Activated naive CD4-positive, alpha-beta T cell treated with anti-CD3 and anti-CD28 coated beads, Interleukin-2, amount 10 ng/mL, durations not matched to agents 7 days and 5 days (primary cell): ENCODE measurements around the gene GHITM.
"Not testable (repeated sequence)": the region's sequence is repeated elsewhere in the genome, so short reads cannot be mapped to it uniquely, and the experiment has no call there.

Experiments used
- CTCF ChIA-PET: fragments of 350-600 bp; sonication (Branson Sonifier 250); formaldehyde crosslinking; loops from one replicate; lab custom pipeline; 2021; ENCODE audit warnings: antibody characterized with exemption; lab: Charles Lee
- DNase-seq: peaks from one replicate; pipeline ENCODE4 v3.0.0-alpha.2; 2020
- H3K27ac Mint-ChIP-seq: one replicate; pipeline ENCODE4 v1.8.0; 2021; ENCODE audit warnings: mild to moderate bottlenecking, moderate library complexity, mixed read lengths
- H3K27me3 Mint-ChIP-seq: one replicate; pipeline ENCODE4 v1.8.0; 2021; ENCODE audit warnings: mild to moderate bottlenecking, mixed read lengths
- H3K36me3 Mint-ChIP-seq: one replicate; pipeline ENCODE4 v1.8.0; 2021; ENCODE audit warnings: mixed read lengths
- H3K4me1 Mint-ChIP-seq: one replicate; pipeline ENCODE4 v1.8.0; 2021; ENCODE audit warnings: mixed read lengths
- H3K4me3 Mint-ChIP-seq: one replicate; pipeline ENCODE4 v1.8.0; 2021; ENCODE audit warnings: mild to moderate bottlenecking, moderate library complexity, mixed read lengths
- H3K9me3 Mint-ChIP-seq: one replicate; pipeline ENCODE4 v1.8.0; 2021; ENCODE audit warnings: mixed read lengths

The GHITM gene

GRCh38 chr10:84125910-84126784 is 13.2 kb upstream of the GHITM start:
- H3K27ac Mint-ChIP-seq, H3K36me3 Mint-ChIP-seq, DNase-seq, H3K4me1 Mint-ChIP-seq, H3K27me3 Mint-ChIP-seq, H3K4me3 Mint-ChIP-seq: not testable (repeated sequence)
- CTCF ChIA-PET, result interaction anchor here (0.6 to 1.2 kb wide), 2 partner anchors 22 to 97 kb away, joined by 3 to 5 read pairs; no protein-coding TSS in a partner anchor
- peaks cover 11% of the 10 kb centered on the region for H3K9me3 Mint-ChIP-seq

DNA sequence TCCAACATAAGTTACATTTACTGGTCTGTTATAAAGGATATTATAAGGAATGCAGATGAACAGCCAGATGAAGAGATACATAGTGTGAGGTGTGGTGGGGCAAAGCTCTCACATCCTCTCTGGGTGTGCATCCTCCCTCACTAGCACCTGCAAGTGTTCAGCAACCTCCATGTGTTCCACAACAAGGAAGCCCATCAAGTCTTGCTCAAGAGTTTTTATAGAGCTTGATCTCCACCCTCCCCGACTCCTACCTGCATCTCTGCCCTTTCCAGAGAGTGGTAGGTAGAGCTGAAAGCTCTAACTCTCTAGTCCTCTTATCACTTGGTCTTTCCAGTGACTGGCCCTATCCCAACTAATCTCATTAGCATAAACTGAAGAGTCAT is 12.5 kb upstream of the GHITM start:
- Mint-ChIP-seq H3K36me3 (peaks cover 2% of the 10 kb centered on the region), H3K27me3 (peaks cover 5% of the 10 kb centered on the region), H3K4me1 (no peaks in the 10 kb centered on the region), H3K27ac (no peak overlapping the region), H3K4me3 (no peak overlapping the region), H3K9me3 (peaks cover 11% of the 10 kb centered on the region)
- DNase-seq, result no peak
- CTCF ChIA-PET, result interaction anchor here (1.2 kb wide), 1 partner anchor 22 kb away, joined by 5 read pairs; no protein-coding TSS in a partner anchor

DNA sequence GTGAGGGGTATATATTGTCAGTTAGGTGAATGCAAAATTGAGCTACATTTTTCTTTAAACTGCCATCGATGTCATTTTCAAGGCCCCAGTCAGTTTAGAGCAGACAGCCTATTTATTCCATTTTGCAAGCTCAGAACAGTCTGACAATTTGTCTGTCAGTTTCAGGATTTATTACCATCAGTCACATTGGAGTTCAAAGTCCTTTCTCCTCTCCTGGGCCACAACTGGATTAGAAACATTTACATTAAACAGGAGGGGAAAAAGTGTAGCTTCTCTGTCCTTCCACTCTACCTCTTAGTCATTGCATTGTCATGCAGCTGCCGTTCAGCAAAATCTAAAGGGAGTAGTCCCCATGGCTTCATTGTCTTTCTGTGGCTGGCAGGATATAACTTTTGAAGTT is 3.5 kb upstream of the GHITM start:
- H3K27ac Mint-ChIP-seq, result no peak overlapping the region
- peaks cover 9% of the 10 kb centered on the region for H3K27me3 Mint-ChIP-seq
- DNase-seq, result no peak
- H3K4me1 Mint-ChIP-seq, result peaks cover 18% of the 10 kb centered on the region
- CTCF ChIA-PET, result no interaction called here
- no peak overlapping the region for H3K4me3 Mint-ChIP-seq
- H3K9me3 Mint-ChIP-seq, result no peaks in the 10 kb centered on the region
- H3K36me3 Mint-ChIP-seq, result peaks cover 2% of the 10 kb centered on the region

DNA sequence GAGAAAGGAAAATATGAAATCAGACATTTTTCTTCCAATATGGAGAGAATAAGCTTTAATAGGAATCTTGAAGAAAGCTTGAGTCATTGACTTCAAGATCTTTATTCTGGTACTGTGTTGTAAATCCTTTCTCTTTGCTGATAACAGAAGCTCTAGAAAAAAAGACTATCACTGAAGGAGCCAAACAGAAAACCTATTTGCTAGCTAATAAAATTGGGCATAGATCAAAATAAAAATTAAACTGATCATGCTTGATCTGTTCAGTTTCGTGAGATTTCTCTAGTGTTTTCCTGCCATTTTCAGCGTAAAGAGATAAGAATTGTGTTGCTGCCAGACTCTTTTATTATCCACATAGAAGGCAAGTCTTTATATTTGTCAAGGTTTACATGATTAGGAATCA is 1.5 kb upstream of the GHITM start:
- peak overlapping the region; percentile 97 for H3K4me3 Mint-ChIP-seq
- CTCF ChIA-PET, result interaction anchor here (0.6 to 3.3 kb wide), 2 partner anchors 11 to 78 kb away, joined by 3 to 16 read pairs; no protein-coding TSS in a partner anchor
- DNase-seq, result no peak
- peak overlapping the region; percentile 99 for H3K27ac Mint-ChIP-seq
- no peaks in the 10 kb centered on the region for H3K9me3 Mint-ChIP-seq
- H3K4me1 Mint-ChIP-seq, result peaks cover 29% of the 10 kb centered on the region
- peaks cover 2% of the 10 kb centered on the region for H3K36me3 Mint-ChIP-seq
- peaks cover 9% of the 10 kb centered on the region for H3K27me3 Mint-ChIP-seq

DNA sequence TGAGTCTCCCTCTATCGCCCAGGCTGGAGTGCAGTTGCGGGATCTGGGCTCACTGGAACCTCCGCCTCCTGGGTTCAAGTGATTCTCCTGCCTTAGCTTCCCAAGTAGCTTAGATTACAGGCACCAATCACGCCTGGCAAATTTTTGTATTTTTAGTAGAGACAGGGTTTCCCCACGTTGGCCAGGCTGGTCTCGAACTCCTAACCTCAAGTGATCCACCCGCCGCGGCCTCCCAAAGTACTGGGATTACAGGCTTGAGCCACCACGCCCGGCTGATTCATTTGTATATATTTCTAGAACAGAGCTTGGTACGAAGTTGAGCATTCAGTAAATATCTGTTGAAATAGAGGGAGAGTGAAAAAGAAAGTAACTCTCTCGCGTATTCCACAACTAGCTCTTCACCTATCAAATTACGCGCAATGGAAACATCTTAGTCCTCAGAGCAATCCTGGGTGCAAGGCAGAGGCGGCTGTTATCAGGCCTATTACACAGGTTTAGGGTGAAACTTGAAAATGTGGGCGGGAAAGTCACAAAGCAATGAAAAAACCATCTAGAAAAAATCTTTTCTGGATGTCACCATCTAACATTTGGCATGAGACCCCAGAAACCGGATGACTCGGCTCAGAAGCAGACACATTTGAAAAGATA is 707 bp upstream of the GHITM start:
- DNase-seq, result peak; percentile 52
- peak overlapping the region; percentile 99 for H3K27ac Mint-ChIP-seq
- H3K27me3 Mint-ChIP-seq, result peaks cover 9% of the 10 kb centered on the region
- no peaks in the 10 kb centered on the region for H3K9me3 Mint-ChIP-seq
- peak overlapping the region; percentile 97 for H3K4me3 Mint-ChIP-seq
- H3K36me3 Mint-ChIP-seq, result peaks cover 8% of the 10 kb centered on the region
- H3K4me1 Mint-ChIP-seq, result peaks cover 31% of the 10 kb centered on the region
- CTCF ChIA-PET, result interaction anchor here (1.2 to 3.3 kb wide), 2 partner anchors 10 to 76 kb away, joined by 3 to 16 read pairs; no protein-coding TSS in a partner anchor

GRCh38 chr10:84140036-84140379 is 699 bp downstream of the GHITM start:
- Mint-ChIP-seq H3K4me1 (peaks cover 31% of the 10 kb centered on the region), H3K27me3 (peaks cover 4% of the 10 kb centered on the region), H3K36me3 (peaks cover 17% of the 10 kb centered on the region), H3K9me3 (no peaks in the 10 kb centered on the region), H3K4me3 (peak overlapping the region; percentile 97), H3K27ac (peak overlapping the region; percentile 99)
- CTCF ChIA-PET, result interaction anchor here (1.2 to 3.3 kb wide), 3 partner anchors 9 to 68 kb away, joined by 3 to 16 read pairs (median 3); no protein-coding TSS in a partner anchor
- peak; percentile 31 for DNase-seq

DNA sequence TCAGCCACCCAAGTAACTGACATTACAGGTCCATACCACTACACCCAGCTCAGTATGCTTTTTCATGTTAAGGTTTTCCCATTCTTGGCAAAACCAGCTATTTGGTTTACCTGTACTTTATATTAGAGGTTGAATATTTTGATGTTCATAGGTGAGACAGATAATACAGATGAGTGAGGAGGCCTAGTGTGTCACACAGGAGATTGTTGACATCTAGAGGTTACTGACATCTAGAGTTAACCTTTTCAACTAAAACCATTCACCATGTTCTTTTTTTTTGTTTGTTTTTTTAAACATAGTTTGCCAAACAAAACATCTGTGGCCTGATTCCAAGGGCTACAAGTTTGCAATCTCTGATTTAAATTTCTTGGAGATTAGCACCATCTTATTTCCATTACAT is 8.0 kb downstream of the GHITM start:
- DNase-seq, result no peak
- Mint-ChIP-seq H3K4me1 (peaks cover 13% of the 10 kb centered on the region), H3K36me3 (peaks cover 59% of the 10 kb centered on the region), H3K27ac (no peak overlapping the region), H3K9me3 (no peaks in the 10 kb centered on the region), H3K4me3 (no peak overlapping the region), H3K27me3 (no peaks in the 10 kb centered on the region)
- CTCF ChIA-PET, result interaction anchor here (1.1 to 6.2 kb wide), 15 partner anchors 8 to 109 kb away, joined by 3 to 146 read pairs (median 7); partner anchors contain the start of genes CDHR1, GHITM and GPR15LG

DNA sequence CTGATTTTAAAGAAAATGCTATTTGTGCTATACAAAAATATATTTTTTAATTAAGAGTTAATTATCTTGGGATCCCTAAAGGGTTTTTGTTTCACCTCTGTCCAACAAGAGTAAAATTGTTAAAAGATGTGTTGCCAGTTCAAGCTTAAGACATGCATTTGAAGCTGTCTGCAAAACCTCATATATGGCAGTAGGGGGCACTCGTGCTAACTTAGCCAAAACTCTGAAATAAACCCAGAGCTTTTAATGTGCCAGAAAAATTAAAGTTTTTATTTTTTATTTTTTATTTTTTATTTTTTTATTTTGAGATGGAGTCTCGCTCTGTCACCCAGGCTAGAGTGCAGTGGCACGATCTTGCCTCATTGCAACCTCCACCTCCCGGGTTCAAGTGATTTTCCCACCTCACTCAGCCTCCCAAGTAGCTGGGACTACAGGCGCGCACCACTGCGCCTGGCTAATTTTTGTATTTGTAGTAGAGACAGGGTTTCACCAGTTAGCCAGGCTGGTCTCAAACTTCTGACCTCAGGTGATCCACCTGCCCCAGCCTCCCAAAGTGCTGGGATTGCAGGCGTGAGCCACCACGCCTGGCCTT is 8.8 kb downstream of the GHITM start:
- H3K9me3 Mint-ChIP-seq, H3K27me3 Mint-ChIP-seq, DNase-seq, H3K4me3 Mint-ChIP-seq, H3K4me1 Mint-ChIP-seq, H3K27ac Mint-ChIP-seq: not testable (repeated sequence)
- peaks cover 60% of the 10 kb centered on the region for H3K36me3 Mint-ChIP-seq
- CTCF ChIA-PET, result interaction anchor here (1.1 to 6.2 kb wide), 20 partner anchors 9 to 109 kb away, joined by 3 to 146 read pairs (median 6); partner anchors contain the start of genes CDHR1, GHITM and GPR15LG

GRCh38 chr10:84149854-84150253 is 10.5 kb downstream of the GHITM start:
- peak overlapping the region; percentile 38 for H3K27ac Mint-ChIP-seq
- no peaks in the 10 kb centered on the region for H3K9me3 Mint-ChIP-seq
- H3K4me3 Mint-ChIP-seq, result no peak overlapping the region
- peaks cover 58% of the 10 kb centered on the region for H3K36me3 Mint-ChIP-seq
- no peaks in the 10 kb centered on the region for H3K27me3 Mint-ChIP-seq
- DNase-seq, result no peak
- H3K4me1 Mint-ChIP-seq, result peaks cover 9% of the 10 kb centered on the region
- CTCF ChIA-PET, result interaction anchor here (0.9 to 6.2 kb wide), 7 partner anchors 10 to 107 kb away, joined by 3 to 146 read pairs (median 14); partner anchors contain the start of gene GHITM

DNA sequence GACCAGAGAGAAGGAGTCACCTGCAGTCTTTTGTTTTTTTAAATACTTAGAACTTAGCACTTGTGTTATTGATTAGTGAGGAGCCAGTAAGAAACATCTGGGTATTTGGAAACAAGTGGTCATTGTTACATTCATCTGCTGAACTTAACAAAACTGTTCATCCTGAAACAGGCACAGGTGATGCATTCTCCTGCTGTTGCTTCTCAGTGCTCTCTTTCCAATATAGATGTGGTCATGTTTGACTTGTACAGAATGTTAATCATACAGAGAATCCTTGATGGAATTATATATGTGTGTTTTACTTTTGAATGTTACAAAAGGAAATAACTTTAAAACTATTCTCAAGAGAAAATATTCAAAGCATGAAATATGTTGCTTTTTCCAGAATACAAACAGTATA is 13.5 kb downstream of the GHITM start:
- peaks cover 40% of the 10 kb centered on the region for H3K36me3 Mint-ChIP-seq
- no peak for DNase-seq
- peaks cover 17% of the 10 kb centered on the region for H3K4me1 Mint-ChIP-seq
- no peaks in the 10 kb centered on the region for H3K9me3 Mint-ChIP-seq
- no peaks in the 10 kb centered on the region for H3K27me3 Mint-ChIP-seq
- no peak overlapping the region for H3K4me3 Mint-ChIP-seq
- CTCF ChIA-PET, result interaction anchor here (1.2 kb wide), 1 partner anchor 12 kb away, joined by 3 read pairs; no protein-coding TSS in a partner anchor
- H3K27ac Mint-ChIP-seq, result no peak overlapping the region

GRCh38 chr10:84155521-84155920 is 16.2 kb downstream of the GHITM start:
- CTCF ChIA-PET, result interaction anchor here (0.7 to 2.0 kb wide), 7 partner anchors 8 to 55 kb away, joined by 3 to 9 read pairs (median 3); no protein-coding TSS in a partner anchor
- Mint-ChIP-seq H3K4me3 (no peak overlapping the region), H3K4me1 (peaks cover 15% of the 10 kb centered on the region), H3K36me3 (peaks cover 25% of the 10 kb centered on the region), H3K27ac (no peak overlapping the region), H3K9me3 (no peaks in the 10 kb centered on the region), H3K27me3 (peaks cover 6% of the 10 kb centered on the region)
- no peak for DNase-seq

DNA sequence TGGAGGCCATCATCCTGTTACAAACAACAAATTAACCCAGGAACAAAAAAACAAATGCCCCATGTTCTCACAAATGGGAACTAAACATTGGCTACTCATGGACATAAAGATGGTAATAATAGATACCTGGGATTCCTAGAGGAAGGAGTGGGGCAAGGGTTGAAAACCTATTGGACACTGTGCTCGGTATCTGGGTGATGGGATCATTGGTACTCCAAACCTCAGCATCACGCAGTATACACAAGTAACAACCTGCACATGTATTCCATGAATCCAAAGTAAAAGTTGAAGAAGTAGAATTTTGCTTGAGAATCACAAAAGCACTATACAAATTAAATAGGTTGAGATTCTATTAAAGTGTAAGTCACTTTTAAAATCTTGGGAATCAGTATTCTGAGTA is 16.7 kb downstream of the GHITM start:
- CTCF ChIA-PET, result interaction anchor here (1.0 to 2.0 kb wide), 5 partner anchors 8 to 49 kb away, joined by 3 to 10 read pairs (median 4); no protein-coding TSS in a partner anchor
- Mint-ChIP-seq H3K36me3 (peaks cover 21% of the 10 kb centered on the region), H3K4me1 (peaks cover 12% of the 10 kb centered on the region), H3K27me3 (peaks cover 6% of the 10 kb centered on the region), H3K4me3 (no peak overlapping the region), H3K9me3 (no peaks in the 10 kb centered on the region), H3K27ac (no peak overlapping the region)
- no peak for DNase-seq

DNA sequence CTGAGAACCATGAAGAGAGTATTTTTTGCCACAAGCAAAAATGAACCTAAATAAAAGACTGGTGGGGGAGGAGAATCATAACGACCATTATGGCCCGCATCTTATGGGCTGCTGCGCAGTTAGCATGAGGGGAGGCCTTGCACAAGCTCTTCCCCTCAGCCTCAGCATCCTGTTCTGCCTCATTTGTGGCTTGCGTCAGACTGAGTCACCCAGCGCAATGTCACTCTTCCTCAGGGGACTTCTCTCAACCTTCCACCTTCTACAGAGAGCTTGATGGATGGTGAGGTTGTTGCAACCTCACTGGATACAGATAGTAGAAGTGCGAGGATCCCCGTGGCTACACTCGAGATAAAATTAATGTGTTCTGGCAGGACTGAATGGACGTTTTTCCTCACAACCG is 17.5 kb downstream of the GHITM start:
- Mint-ChIP-seq H3K9me3 (no peaks in the 10 kb centered on the region), H3K36me3 (peaks cover 19% of the 10 kb centered on the region), H3K27ac (no peak overlapping the region), H3K4me1 (peaks cover 10% of the 10 kb centered on the region), H3K4me3 (no peak overlapping the region), H3K27me3 (peaks cover 6% of the 10 kb centered on the region)
- CTCF ChIA-PET, result interaction anchor here (1.3 to 2.0 kb wide), 3 partner anchors 9 to 48 kb away, joined by 3 to 10 read pairs (median 9); no protein-coding TSS in a partner anchor
- DNase-seq, result no peak
